HG02798 (cell line): ENCODE results near the gene CHSY1.
"Not testable (repeated sequence)": the region's sequence is repeated elsewhere in the genome, so short reads cannot be mapped to it uniquely, and the experiment has no call there.

Source experiments
- ATAC-seq: cut with Tn5 transposase; IDR thresholded peaks from one replicate; pipeline ENCODE4 v1.9.1; 2021; ENCODE audit warnings: mild to moderate bottlenecking; ENCODE audit not compliant: unreplicated experiment, poor library complexity

The CHSY1 gene

DNA sequence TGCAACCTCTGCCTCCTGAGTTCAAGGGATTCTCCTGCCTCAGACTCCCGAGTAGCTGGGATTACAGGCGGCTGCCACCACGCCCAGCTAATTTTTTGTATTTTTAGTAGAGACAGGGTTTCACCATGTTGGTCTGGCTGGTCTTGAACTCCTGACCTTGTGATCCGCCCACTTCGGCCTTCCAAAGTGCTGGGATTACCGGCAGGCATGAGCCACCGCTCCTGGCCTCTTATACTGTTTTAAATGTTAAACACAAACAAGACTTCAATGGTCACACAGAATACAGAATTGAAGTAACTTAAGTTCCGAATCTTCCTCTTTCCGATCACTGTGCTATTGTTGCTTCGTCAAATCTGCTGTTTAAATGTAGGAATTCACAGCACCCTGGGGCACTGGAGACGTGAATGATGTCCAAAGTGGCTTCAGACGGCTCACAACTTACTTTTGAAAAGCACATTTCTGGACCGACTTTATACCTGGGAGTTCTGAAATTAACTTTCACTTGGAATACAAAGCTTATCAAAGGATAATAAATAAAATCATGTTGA is 125.9 kb downstream of the CHSY1 start:
- not testable (repeated sequence) for ATAC-seq
